SHP77 (cell line): Measurements from ENCODE around the gene SH3YL1.
A peak's percentile ranks its signal among the peaks of the same experiment; 100 is the strongest.

ENCODE experiments used
- DNase-seq, 2 experiments: peaks; one replicate each; lab custom pipeline; 2025; lab: John Stamatoyannopoulos, UW

Gene SH3YL1

GRCh38 chr2:263774-264492, at the start of gene SH3YL1:
SH3YL1 (minus strand) TSS chr2:264032; CDS start chr2:263984, 48 bp downstream.
- no peak for DNase-seq

DNA sequence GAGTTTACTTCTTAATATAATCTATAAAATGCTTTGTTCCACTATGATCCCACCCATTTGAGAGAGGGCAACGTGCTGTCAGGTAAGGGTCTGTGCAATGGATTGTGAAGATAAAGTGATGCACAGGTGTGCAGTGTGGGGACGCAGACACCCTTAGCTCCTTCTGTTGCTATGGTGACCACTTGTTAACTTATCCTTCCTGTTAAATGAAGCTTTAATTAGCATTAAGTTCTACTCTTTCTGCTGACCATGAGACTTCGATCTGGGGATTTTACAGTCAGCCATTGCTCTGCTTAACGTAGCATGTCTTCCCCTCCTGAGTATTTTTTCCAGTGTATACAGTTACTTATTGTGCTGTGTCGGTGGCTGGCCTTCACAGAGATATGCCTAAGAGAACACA, 47.2 kb upstream of the SH3YL1 start:
- no peak for DNase-seq

DNA sequence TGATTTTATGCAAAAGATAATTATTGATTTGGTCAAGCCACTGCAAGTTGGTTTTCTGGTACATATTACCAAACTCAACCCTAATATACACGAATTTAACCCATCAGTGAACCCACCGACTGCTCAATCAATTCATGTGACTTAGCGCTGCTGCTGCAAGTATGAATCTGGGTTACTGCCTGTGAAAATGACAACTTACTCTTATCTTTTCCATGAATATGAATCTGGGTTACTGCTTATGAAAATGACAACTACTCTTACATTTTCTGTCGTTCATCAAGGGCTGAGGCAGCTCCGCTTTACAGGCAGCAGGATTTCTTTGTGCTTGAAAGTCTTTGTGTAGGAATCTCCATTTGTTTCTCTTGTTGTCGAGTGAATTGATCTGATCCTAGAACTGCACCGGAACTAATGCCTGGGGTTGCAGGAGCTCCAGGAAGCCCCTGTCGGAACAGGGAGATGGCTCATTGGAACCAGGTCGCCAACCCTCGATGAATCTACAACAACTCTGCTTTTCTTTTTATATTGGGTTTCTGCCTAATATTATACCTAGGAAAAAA, 46.2 kb upstream of the SH3YL1 start:
- DNase-seq: no peak

DNA sequence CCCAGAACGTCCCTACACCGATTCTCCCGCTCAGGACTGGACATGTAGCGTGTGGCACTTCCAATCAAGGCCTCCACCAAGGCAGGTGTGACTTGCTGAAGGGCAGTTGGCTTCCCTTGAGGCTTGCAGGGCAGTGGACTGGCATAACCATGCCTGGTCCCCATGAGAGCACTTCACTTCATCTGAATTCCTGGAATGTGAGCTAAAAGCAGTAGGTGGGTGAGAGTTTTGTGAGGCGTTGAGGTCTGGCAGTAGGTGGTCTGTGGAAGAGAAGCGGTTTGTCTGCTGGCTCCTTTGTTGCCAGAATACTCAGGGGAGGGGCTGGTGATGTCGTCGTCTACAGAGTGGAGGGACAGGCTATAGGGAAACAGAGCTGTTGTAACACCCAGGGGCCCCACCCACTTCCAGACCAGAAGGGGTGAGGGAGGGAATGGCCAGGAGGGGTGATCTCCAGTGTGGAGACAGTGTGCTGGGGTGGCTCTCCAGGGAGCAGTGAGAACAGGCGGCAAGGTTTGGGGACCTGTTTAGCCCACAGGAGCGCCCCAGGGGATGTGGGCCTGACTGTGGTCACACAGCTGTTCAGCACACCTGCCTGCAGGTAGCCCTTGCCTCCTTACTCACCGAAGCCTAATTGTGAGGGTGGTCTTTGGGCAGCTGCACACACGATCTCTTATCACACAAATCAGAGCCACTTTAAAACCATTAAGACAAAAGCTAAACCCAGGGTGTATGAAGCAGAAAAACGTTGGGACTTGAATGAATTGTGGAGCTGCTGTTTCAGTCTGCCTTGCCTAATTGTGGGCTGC, 45.5 kb upstream of the SH3YL1 start:
- DNase-seq: no peak

DNA sequence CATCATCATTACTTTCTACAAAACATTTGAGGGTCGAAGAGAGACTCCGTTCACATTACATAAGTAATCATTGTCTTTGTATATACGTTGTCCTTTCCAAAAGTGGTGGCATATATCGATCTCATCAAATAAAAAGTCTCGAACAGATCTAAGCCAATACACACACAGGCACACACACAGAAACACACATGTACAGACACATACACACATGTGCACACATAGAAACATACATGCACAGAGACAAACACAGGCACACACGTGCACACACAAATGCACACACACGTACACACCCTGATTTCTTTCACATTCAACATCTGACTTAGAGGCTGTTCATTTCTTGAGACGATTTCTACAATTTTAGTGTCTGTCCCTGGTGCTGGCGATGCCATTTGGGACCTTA, 41.5 kb upstream of the SH3YL1 start:
- no peak for DNase-seq

DNA sequence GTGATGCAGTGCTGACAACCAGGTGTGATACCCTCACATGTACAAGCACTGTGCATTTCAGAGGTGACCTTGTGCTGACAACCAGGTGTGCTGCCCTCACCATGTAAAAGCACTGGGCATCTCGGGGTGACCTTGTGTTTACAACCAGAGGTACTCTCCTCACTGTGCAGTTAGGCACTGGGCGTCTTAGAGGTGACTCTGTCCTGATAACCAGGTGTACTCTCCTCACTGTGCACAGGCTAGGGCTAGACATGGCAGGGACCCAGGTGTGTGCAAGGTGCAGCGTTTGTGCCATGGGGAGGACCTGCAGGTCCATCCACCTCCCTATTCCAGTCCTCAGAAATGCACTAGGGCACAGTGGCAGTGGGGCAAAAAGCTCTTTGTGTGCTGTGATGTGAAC, 32.5 kb upstream of the SH3YL1 start:
- DNase-seq: no peak

DNA sequence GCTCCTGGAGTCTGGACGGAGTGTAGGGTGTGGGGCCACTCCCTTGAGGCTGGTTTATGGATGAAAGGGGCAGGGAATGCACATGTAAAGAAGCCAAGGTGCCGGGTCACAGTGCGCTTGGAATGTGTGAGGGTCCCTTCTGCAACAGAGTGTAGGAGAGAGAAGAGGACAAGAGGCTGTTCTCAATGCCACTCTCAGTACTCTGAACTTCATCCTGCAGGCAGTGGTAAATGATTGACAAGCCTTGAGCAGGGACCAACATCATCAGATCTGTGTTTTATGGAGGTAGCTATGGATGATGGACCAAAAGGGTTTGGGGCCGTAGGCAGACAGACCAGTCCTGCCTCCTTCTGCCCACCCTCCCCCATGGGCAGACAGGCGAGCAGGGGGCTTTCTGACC, 31.3 kb upstream of the SH3YL1 start:
- DNase-seq: no peak

- no peak for DNase-seq
Measured at GRCh38 chr2:290090-290722, 26.4 kb upstream of the SH3YL1 start.

DNA sequence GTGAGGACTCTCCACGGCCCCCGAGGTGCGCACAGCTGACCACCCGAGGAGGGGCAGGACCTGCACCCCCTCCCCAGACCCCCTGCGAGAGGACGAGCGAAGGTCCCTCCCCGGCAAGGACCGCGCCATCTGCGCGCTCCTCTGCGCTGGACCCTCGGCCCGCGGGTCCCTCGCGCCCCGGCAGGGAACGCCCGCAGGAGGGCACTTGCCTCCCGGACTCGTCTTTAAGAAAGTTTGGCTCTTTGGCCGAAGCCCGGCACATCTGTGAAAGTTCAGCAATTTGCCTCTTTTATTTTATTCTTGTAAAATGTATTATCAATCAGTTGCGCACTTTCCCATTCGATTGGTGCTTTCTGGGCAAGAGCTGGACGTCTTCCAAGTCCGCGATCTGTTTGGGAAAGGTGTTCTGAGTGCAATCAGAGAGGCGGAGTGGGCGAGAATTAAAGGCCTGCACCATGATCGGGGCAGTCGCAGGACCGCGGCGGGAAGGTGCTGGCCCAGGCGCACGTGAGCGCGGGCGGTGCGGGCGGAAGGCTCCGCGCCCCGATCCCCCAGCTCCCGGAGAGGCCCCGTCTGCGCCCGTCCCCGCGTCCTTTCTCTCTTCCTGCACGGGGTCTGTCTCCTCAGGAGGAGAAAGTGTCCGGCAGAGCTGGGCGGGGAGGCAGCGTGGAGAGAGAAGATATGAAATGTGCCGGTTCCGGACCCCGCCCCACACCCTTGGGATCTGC, 25.7 kb upstream of the SH3YL1 start:
- DNase-seq: no peak

GRCh38 chr2:288758-289361, 25.0 kb upstream of the SH3YL1 start:
- DNase-seq: no peak

DNA sequence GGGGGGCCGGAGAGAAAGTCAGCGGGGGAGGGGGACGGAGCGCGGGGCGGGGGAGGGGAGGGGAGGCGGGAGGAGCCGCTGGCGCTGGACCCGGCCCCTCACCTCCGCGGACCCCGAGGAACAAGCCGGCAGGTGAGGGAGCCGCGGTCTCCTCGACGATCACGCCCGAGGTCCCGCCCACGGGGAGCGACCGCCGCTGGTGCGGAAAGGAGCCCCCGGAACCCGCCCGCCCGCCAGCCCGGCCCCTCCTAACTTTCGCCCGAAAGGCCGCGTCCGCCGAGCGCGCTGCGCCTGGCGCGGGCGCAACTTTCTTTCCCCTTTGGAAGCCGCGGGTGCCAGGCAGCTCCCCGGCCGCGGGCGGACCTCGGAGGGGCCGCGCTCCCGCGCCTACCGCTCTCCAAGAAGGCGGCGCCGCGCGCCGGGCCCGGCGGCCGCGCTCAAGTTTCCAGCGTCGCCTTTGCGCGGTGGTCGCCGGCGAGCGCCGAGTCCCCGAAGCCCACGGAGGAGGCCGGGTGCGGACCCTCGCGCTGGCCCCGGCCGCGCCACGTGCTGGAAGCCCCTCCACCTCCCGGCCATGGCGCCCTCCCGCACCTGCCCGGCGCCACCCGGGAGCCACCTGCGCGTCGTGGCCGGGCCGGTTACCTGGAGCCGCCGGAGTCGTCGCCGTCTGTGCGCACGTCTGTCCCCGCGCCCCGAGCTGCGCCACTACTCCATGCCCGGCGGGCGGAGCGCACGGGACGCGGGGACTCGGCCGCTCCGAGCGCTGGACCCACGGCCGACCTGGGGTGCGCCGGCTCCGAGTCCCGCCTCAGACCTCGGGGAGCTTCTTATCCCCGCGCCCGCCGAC, 24.3 kb upstream of the SH3YL1 start, which contains the start of gene ALKAL2:
TSS of gene ALKAL2 (minus strand) at position 181 of the 847 bp plus-strand sequence. CDS start 256 bp downstream, outside the sequence.
- DNase-seq: no peak

GRCh38 chr2:287471-287885, 23.6 kb upstream of the SH3YL1 start:
- DNase-seq: no peak

- DNase-seq: no peak
Measured at GRCh38 chr2:286774-287392, 23.1 kb upstream of the SH3YL1 start.

GRCh38 chr2:286035-286434, 22.2 kb upstream of the SH3YL1 start:
- DNase-seq: no peak

GRCh38 chr2:285531-285930, 21.7 kb upstream of the SH3YL1 start:
- DNase-seq: no peak

DNA sequence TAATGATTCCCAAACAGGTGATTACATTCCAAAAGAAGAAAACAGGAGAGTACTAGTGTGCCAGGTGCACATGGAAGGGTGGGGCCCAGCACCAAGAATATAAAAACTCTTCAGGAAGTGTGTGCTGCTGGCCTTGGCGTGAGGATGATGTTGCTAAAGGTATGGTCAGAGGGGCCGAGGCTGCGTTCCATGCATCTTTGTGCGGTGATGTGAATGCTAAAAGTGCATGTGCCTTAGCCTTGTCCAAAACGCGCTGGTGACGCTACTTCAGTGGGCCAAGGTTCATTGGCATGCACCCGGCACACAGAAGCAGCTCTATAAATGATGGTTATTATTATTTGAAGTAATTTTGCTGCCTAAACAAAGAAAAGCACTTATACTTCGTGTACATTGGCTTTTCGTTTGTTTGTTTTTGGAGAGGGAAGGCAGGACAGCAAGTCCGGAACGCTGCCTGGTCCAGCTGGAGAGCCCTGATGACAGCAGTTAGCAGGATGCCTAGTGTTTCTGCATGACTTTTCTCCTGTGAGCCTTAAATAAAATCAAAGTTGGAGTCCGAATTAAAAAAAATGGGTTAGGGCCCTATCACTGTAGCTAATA, 21.2 kb upstream of the SH3YL1 start:
- peak in 1 of 2 experiments; percentile 8 for DNase-seq

- no peak for DNase-seq
Measured at GRCh38 chr2:283996-284794, 20.4 kb upstream of the SH3YL1 start.

- no peak for DNase-seq
Measured at GRCh38 chr2:282371-283263, 18.8 kb upstream of the SH3YL1 start.
